Gastroesophageal sphincter (tissue), 3 donors: ENCODE data around the gene POU2AF2.

Experiments used
- POLR2A ChIP-seq, 2 donors: fragments of 450-650 bp; IDR thresholded peaks; one replicate each; pipeline ENCODE4 v1.6.1; 2017; ENCODE audit warnings: antibody characterized with exemption in 2 of 2, mild to moderate bottlenecking in 2 of 2, moderate library complexity in 1 of 2
- TF ChIP-seq, protein P1 (sequence below), 4 experiments: fragments of 200-600 bp in 2 of 4; fragments of 450-650 bp in 2 of 4; sonication (generic) in 1 of 4; IDR thresholded peaks; one replicate each; pipeline ENCODE4 v1.5.1; 2017 to 2019; ENCODE audit warnings: antibody characterized with exemption in 4 of 4, mild to moderate bottlenecking in 2 of 4, moderate library complexity in 2 of 4

DNA sequence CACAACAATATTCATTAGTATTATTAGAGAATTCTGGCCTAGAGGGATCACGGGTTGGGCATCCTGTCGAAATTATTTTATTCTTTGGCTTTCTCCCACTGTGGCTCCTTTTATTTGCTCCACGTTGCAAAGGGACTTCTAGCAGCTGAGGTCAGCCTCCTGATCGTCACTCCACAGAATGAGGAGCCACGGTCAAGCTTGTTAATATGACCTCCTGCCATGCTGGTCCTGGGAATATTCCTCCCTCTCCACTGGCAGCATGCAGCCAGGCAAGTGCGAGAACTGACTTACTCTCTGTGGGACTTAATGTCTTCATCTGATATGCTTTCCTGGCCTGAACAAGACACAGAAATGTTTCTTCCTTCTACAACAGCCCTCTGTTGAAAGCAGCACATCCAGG lies 73.8 kb downstream of the POU2AF2 start:
- TF ChIP-seq, protein P1, sequence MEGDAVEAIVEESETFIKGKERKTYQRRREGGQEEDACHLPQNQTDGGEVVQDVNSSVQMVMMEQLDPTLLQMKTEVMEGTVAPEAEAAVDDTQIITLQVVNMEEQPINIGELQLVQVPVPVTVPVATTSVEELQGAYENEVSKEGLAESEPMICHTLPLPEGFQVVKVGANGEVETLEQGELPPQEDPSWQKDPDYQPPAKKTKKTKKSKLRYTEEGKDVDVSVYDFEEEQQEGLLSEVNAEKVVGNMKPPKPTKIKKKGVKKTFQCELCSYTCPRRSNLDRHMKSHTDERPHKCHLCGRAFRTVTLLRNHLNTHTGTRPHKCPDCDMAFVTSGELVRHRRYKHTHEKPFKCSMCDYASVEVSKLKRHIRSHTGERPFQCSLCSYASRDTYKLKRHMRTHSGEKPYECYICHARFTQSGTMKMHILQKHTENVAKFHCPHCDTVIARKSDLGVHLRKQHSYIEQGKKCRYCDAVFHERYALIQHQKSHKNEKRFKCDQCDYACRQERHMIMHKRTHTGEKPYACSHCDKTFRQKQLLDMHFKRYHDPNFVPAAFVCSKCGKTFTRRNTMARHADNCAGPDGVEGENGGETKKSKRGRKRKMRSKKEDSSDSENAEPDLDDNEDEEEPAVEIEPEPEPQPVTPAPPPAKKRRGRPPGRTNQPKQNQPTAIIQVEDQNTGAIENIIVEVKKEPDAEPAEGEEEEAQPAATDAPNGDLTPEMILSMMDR (IDR thresholded peaks at IDR 0.05): no peak
- no peak for TF ChIP-seq POLR2A (IDR thresholded peaks at IDR 0.05)
